K562 (cell line): ENCODE data around the gene XPC. TPM values are rescaled to one million over a fixed set of nuclear protein-coding genes. Genes with fewer than 3 reads are reported as not detected.

Experiments
- ADNP ChIP-seq: fragments of 200-800 bp; sonication (Bioruptor generic); IDR thresholded peaks from 2 replicates; pipeline ENCODE4 v1.6.1; 2016; ENCODE audit warnings: missing genetic modification characterization, missing compliant biosample characterization
- ATF3 ChIP-seq, 2 experiments: fragments of 450-650 bp in 1 of 2; sonication (generic) in 1 of 2; formaldehyde crosslinking in 1 of 2; IDR thresholded peaks in 1 of 2; conservative IDR thresholded peaks in 1 of 2; 2 replicates each; pipeline versions ENCODE4 v1.6.1 to v1.8.1; 2016 to 2023; ENCODE audit warnings: mild to moderate bottlenecking in 2 of 2, moderate library complexity in 2 of 2, inconsistent platforms in 1 of 2, missing genetic modification reagents in 1 of 2
- BRD9 ChIP-seq: fragments of 450-650 bp; IDR thresholded peaks from 2 replicates; pipeline ENCODE4 v1.6.1; 2018; ENCODE audit warnings: low read depth; ENCODE audit not compliant: partially characterized antibody
- CBFA2T2 ChIP-seq: fragments of 450-650 bp; conservative IDR thresholded peaks from 2 replicates; pipeline ENCODE4 v1.6.1; 2017; ENCODE audit warnings: mild to moderate bottlenecking
- DNMT1 ChIP-seq: fragments of 450-650 bp; IDR thresholded peaks from 2 replicates; pipeline ENCODE4 v1.6.1; 2016; ENCODE audit warnings: antibody characterized with exemption, mild to moderate bottlenecking
- ESRRA ChIP-seq: fragments of 450-650 bp; IDR thresholded peaks from 2 replicates; pipeline ENCODE4 v1.6.1; 2014; ENCODE audit warnings: low read depth, mild to moderate bottlenecking, moderate library complexity, borderline replicate concordance
- ETS1 ChIP-seq: conservative IDR thresholded peaks from 2 replicates; pipeline ENCODE4 v1.6.1; 2011; ENCODE audit warnings: low read depth, mild to moderate bottlenecking, low read length; ENCODE audit not compliant: control insufficient read depth
- MXD1 ChIP-seq: fragments of 250-450 bp; sonication (Bioruptor Pico); IDR thresholded peaks from 2 replicates; pipeline ENCODE4 v1.8.0; 2021; ENCODE audit warnings: borderline replicate concordance, mild to moderate bottlenecking, moderate library complexity; ENCODE audit not compliant: poor library complexity, severe bottlenecking
- POLR3G ChIP-seq: IDR thresholded peaks from 2 replicates; pipeline ENCODE4 v1.6.1; 2011; ENCODE audit not compliant: insufficient read length, insufficient replicate concordance; ENCODE audit errors: extremely low read depth
- POU5F1 ChIP-seq: fragments of 150-350 bp; IDR thresholded peaks from 2 replicates; pipeline ENCODE4 v1.6.1; 2014; ENCODE audit warnings: borderline replicate concordance, low read length, low read depth, mild to moderate bottlenecking; ENCODE audit not compliant: partially characterized antibody
- SAFB2 ChIP-seq: fragments of 200-400 bp; formaldehyde crosslinking; IDR thresholded peaks from 2 replicates; pipeline ENCODE4 v1.6.1; 2018; ENCODE audit warnings: borderline replicate concordance, low read length, low read depth, moderate library complexity; ENCODE audit not compliant: severe bottlenecking
- SMAD1 ChIP-seq: fragments of 150-350 bp; IDR thresholded peaks from 2 replicates; pipeline ENCODE4 v1.6.1; 2014; ENCODE audit warnings: low read length, low read depth; ENCODE audit not compliant: partially characterized antibody
- U2AF2 ChIP-seq: fragments of 200-400 bp; formaldehyde crosslinking; optimal IDR thresholded peaks from 2 replicates; pipeline ENCODE3; 2017; ENCODE audit warnings: low read depth, mild to moderate bottlenecking, low read length
- XRCC3 ChIP-seq: fragments of 450-650 bp; IDR thresholded peaks from 2 replicates; pipeline ENCODE4 v1.6.1; 2017; ENCODE audit warnings: mild to moderate bottlenecking, moderate library complexity
- ZBTB34 ChIP-seq: fragments of 250-450 bp; sonication (Bioruptor Pico); IDR thresholded peaks from 2 replicates; pipeline ENCODE4 v1.8.0; 2021; ENCODE audit warnings: mild to moderate bottlenecking, moderate library complexity
- ZNF124 ChIP-seq: sonication (generic); formaldehyde crosslinking; IDR thresholded peaks from 2 replicates; pipeline ENCODE4 v1.8.1; 2022; ENCODE audit warnings: missing genetic modification reagents
- ZNF280A ChIP-seq: fragments of 450-650 bp; IDR thresholded peaks from 2 replicates; pipeline ENCODE4 v1.6.1; 2018; ENCODE audit warnings: mild to moderate bottlenecking, low read depth; ENCODE audit not compliant: partially characterized antibody
- ZNF384 ChIP-seq: IDR thresholded peaks from 2 replicates; pipeline ENCODE4 v1.6.1; 2012; ENCODE audit warnings: low read depth, low read length, improper control_type of control experiment
- ZSCAN32 ChIP-seq: fragments of 450-650 bp; formaldehyde crosslinking; IDR thresholded peaks from 2 replicates; pipeline ENCODE4 v1.4.0; 2020; ENCODE audit warnings: mild to moderate bottlenecking, moderate library complexity
- polyA plus RNA-seq, 8 experiments: library from polyadenylated mRNA; depleted of rRNA in 4 of 8; stranded (reverse) in 5 of 8; unstranded in 3 of 8; fragments of >200 nt; fragmentation: Nextera tagmentation in 2 of 8; fragmentation: Illumina TruSeq in 1 of 8; extraction: Ambion mirVana in 2 of 8; extraction: Trizol in 1 of 8; gene quantifications; 2 replicates each; pipeline versions ENCODE4 v1.2.1 to v1.2.3, GENCODE V29; 2011 to 2014; ENCODE audit warnings: inconsistent platforms in 1 of 8, missing spikeins in 1 of 8
- total RNA-seq, 7 experiments: library from RNA; depleted of rRNA in 6 of 7; stranded (reverse); fragments of >200 nt in 6 of 7; fragmentation: Illumina TruSeq in 2 of 7; extraction: Trizol in 2 of 7; gene quantifications; 2 replicates each; pipeline versions ENCODE4 v1.2.1 to v1.2.3, GENCODE V29; 2011 to 2021; ENCODE audit warnings: low replicate concordance in 1 of 7

XPC gene
- total and polyA plus RNA-seq, 9 of the 15 experiments (the other 6 are each of a cell fraction or from before 2014, with no cell fraction given) = 3.8 to 54.7 (median 41.3) TPM

- no peak for TF ChIP-seq ZNF280A
- no peak for TF ChIP-seq ADNP (tag)
- no peak for TF ChIP-seq XRCC3
- TF ChIP-seq ZNF384 = 0 out of 2 replicates have a peak, but pooled peaks have one; percentile 15
- no peak for TF ChIP-seq SAFB2
- no peak for TF ChIP-seq POU5F1
- 0 out of 2 replicates have a peak, but pooled peaks have one; percentile 36 for TF ChIP-seq ZNF124
- no peak for TF ChIP-seq ZBTB34 (CRISPR knock-in tag)
- TF ChIP-seq ATF3 (IDR thresholded peaks at IDR 0.05) = peak; percentile 67
- peak; percentile 25 for TF ChIP-seq ATF3 (CRISPR knock-in tag; conservative IDR thresholded peaks at IDR 0.05)
- no peak for TF ChIP-seq DNMT1
- TF ChIP-seq U2AF2 = no peak
- TF ChIP-seq SMAD1 = peak; percentile 80
- TF ChIP-seq CBFA2T2 = no peak; the same call in 1 of the 2 replicates
- peak; percentile 30 for TF ChIP-seq BRD9
- peak; percentile 90; the same call in 1 of the 2 replicates for TF ChIP-seq ETS1
- TF ChIP-seq POLR3G = no peak
- TF ChIP-seq ESRRA = peak; percentile 46
- TF ChIP-seq MXD1 (CRISPR knock-in tag) = no peak
- no peak for TF ChIP-seq ZSCAN32 (CRISPR knock-in tag)
Observed at GRCh38 chr3:14178247-14179113, at the start of gene XPC, which contains the start of gene LSM3 (continued).
